SU-DHL-6 (cell line): Measurements from ENCODE around the gene PDS5A.

Source experiments
- H2AFZ ChIP-seq: fragments of 200-600 bp; sonication (generic); 2 replicates; pipeline ENCODE4 v1.6.1; 2014; ENCODE audit warnings: low read depth, mild to moderate bottlenecking, moderate library complexity, mixed read lengths, antibody characterized with exemption, low read length; ENCODE audit not compliant: severe bottlenecking
- H3F3A ChIP-seq: fragments of 200-600 bp; shearing (Covaris generic); 2 replicates; pipeline ENCODE4 v1.6.0; 2016; ENCODE audit warnings: antibody characterized with exemption, mild to moderate bottlenecking; ENCODE audit not compliant: insufficient read depth
- H3K27ac ChIP-seq: fragments of 200-600 bp; sonication (generic); 2 replicates; pipeline ENCODE4 v1.5.1; 2016; ENCODE audit warnings: low read depth, mild to moderate bottlenecking, low read length, moderate library complexity, mixed read lengths
- H3K27me3 ChIP-seq: fragments of 200-600 bp; sonication (generic), shearing (Covaris generic); 2 replicates; pipeline ENCODE4 v1.6.0; 2014; ENCODE audit warnings: mild to moderate bottlenecking, low read length
- H3K36me3 ChIP-seq: fragments of 200-600 bp; sonication (generic); 2 replicates; pipeline ENCODE4 v1.6.1; 2014; ENCODE audit warnings: mild to moderate bottlenecking, low read length, mixed read lengths
- H3K4me2 ChIP-seq: fragments of 300-600, 200-600 bp; shearing (Covaris generic), sonication (generic); 2 replicates; pipeline ENCODE4 v1.6.0; 2014; ENCODE audit warnings: low read length, low read depth, mild to moderate bottlenecking; ENCODE audit not compliant: poor library complexity, severe bottlenecking
- H3K4me3 ChIP-seq: fragments of 200-600 bp; sonication (generic); 2 replicates; pipeline ENCODE4 v1.5.1; 2014; ENCODE audit warnings: antibody characterized with exemption, low read length, mild to moderate bottlenecking, mixed read lengths; ENCODE audit not compliant: insufficient read depth, poor library complexity, severe bottlenecking
- H3K79me2 ChIP-seq: fragments of 200-600 bp; sonication (generic); 2 replicates; pipeline ENCODE4 v1.6.1; 2014; ENCODE audit warnings: mild to moderate bottlenecking, low read length, moderate library complexity; ENCODE audit not compliant: insufficient read depth
- H3K9ac ChIP-seq: fragments of 200-600 bp; sonication (generic); 2 replicates; pipeline ENCODE4 v1.7.0; 2014; ENCODE audit warnings: mild to moderate bottlenecking, low read length
- H3K9me2 ChIP-seq: fragments of 200-600 bp; sonication (generic); replicated peaks from 2 replicates; pipeline ENCODE4 v1.6.1; 2014; ENCODE audit warnings: low read length; ENCODE audit not compliant: insufficient read depth
- H3K9me3 ChIP-seq: fragments of 200-600 bp; sonication (generic); 2 replicates; pipeline ENCODE4 v1.6.1; 2014; ENCODE audit warnings: low read length, mixed read lengths; ENCODE audit not compliant: insufficient read depth
- H4K20me1 ChIP-seq: fragments of 200-600 bp; sonication (generic); 2 replicates; pipeline ENCODE4 v1.6.1; 2014; ENCODE audit warnings: low read depth, mild to moderate bottlenecking, antibody characterized with exemption, low read length, moderate library complexity, mixed read lengths
- CTCF ChIP-seq: fragments of 200-600 bp; sonication (generic); IDR thresholded peaks from one replicate; pipeline ENCODE4 v1.5.1; 2017; ENCODE audit warnings: antibody characterized with exemption, mild to moderate bottlenecking, low read length, moderate library complexity; ENCODE audit not compliant: insufficient read depth, poor library complexity, severe bottlenecking
- EZH2phosphoT487 ChIP-seq: fragments of 200-600 bp; sonication (generic), shearing (Covaris generic); conservative IDR thresholded peaks from 2 replicates; pipeline ENCODE4 v1.6.1; 2018; ENCODE audit warnings: mild to moderate bottlenecking, antibody characterized with exemption, low read length, moderate library complexity, mixed read lengths

The PDS5A gene

GRCh38 chr4:39922399-39922798 is 55.3 kb downstream of the PDS5A start:
- no peaks in the 10 kb centered on the region for H3K9me3 ChIP-seq
- H3K9ac ChIP-seq, result no peak overlapping the region
- no peaks in the 10 kb centered on the region for H3K9me2 ChIP-seq
- peaks cover 3% of the 10 kb centered on the region; the same call in 1 of the 2 replicates for H4K20me1 ChIP-seq
- no peak for TF ChIP-seq CTCF
- no peak for TF ChIP-seq EZH2phosphoT487
- peaks cover 47% of the 10 kb centered on the region for H3K36me3 ChIP-seq
- H3K4me2 ChIP-seq, result no peak overlapping the region
- no peak overlapping the region for H3K27ac ChIP-seq
- H3K27me3 ChIP-seq, result no peaks in the 10 kb centered on the region
- H3K79me2 ChIP-seq, result peaks cover 9% of the 10 kb centered on the region; the same call in 1 of the 2 replicates
- H3F3A ChIP-seq, result peaks cover 13% of the 10 kb centered on the region; the same call in 1 of the 2 replicates
- H2AFZ ChIP-seq, result no peak overlapping the region
- no peak overlapping the region for H3K4me3 ChIP-seq

- Histone ChIP-seq H3K4me2 (no peak overlapping the region), H3K27me3 (no peaks in the 10 kb centered on the region), H3K79me2 (no peaks in the 10 kb centered on the region), H3K36me3 (peaks cover 43% of the 10 kb centered on the region), H3K27ac (no peak overlapping the region), H2AFZ (no peak overlapping the region), H3K4me3 (no peak overlapping the region), H3K9ac (no peak overlapping the region), H4K20me1 (no peaks in the 10 kb centered on the region), H3F3A (no peaks in the 10 kb centered on the region; the same call in 1 of the 2 replicates), H3K9me2 (no peaks in the 10 kb centered on the region), H3K9me3 (no peaks in the 10 kb centered on the region)
- TF ChIP-seq CTCF (no peak), EZH2phosphoT487 (no peak)
Observed at GRCh38 chr4:39913471-39913870, 64.2 kb downstream of the PDS5A start.

- Histone ChIP-seq H3K27me3 (no peaks in the 10 kb centered on the region), H3K36me3 (peaks cover 41% of the 10 kb centered on the region; the same call in 1 of the 2 replicates), H3K27ac (no peak overlapping the region)
Observed at GRCh38 chr4:39910064-39910463, 67.6 kb downstream of the PDS5A start.

More at GRCh38 chr4:39910064-39910463, 67.6 kb downstream of the PDS5A start:
- H3K9ac ChIP-seq, result no peak overlapping the region
- no peak overlapping the region for H2AFZ ChIP-seq
- TF ChIP-seq CTCF, result no peak
- TF ChIP-seq EZH2phosphoT487, result no peak
- H3K4me3 ChIP-seq, result no peak overlapping the region
- no peaks in the 10 kb centered on the region for H4K20me1 ChIP-seq
- no peaks in the 10 kb centered on the region for H3K9me2 ChIP-seq
- no peaks in the 10 kb centered on the region for H3F3A ChIP-seq
- H3K9me3 ChIP-seq, result no peaks in the 10 kb centered on the region
- no peaks in the 10 kb centered on the region for H3K79me2 ChIP-seq
- H3K4me2 ChIP-seq, result no peak overlapping the region
